Peyer's patch (tissue), 4 donors: ENCODE data around the gene MT1B. TPM values are rescaled to one million over a fixed set of nuclear protein-coding genes. Genes with fewer than 3 reads are reported as not detected.

Experiments
- DNase-seq, 3 donors: peaks; one replicate each; pipeline ENCODE4 v3.0.0-alpha.2; 2017 to 2019
- H3K27ac ChIP-seq, 4 donors: fragments of 200-600 bp; sonication (generic); one replicate each; pipeline ENCODE4 v1.5.1; 2016 to 2019
- H3K27me3 ChIP-seq, 2 donors: fragments of 200-600 bp; sonication (generic); one replicate each; pipeline ENCODE4 v1.5.1; 2019
- H3K36me3 ChIP-seq, 3 donors: fragments of 200-600 bp; sonication (generic); one replicate each; pipeline ENCODE4 v1.5.1; 2016 to 2019
- H3K4me1 ChIP-seq, 4 donors: fragments of 200-600 bp; sonication (generic); one replicate each; pipeline ENCODE4 v1.5.1; 2016 to 2019
- H3K4me3 ChIP-seq, 4 donors: fragments of 200-600 bp; sonication (generic); 1 replicate in 3 of 4; 2 replicates in 1 of 4; pipeline ENCODE4 v1.5.1; 2016 to 2019; ENCODE audit warnings: mild to moderate bottlenecking in 1 of 4
- H3K9me3 ChIP-seq, 4 donors: fragments of 200-600 bp; sonication (generic); one replicate each; pipeline ENCODE4 v1.5.1; 2016 to 2019; ENCODE audit warnings: mild to moderate bottlenecking in 1 of 4
- POLR2A ChIP-seq, 2 donors: fragments of 450-650 bp; IDR thresholded peaks; one replicate each; pipeline ENCODE4 v1.5.1; 2017; ENCODE audit warnings: antibody characterized with exemption in 2 of 2, mild to moderate bottlenecking in 2 of 2, moderate library complexity in 2 of 2
- total RNA-seq, 4 donors: library from RNA; depleted of rRNA; stranded (reverse); fragments of >200 nt; gene quantifications; one replicate each; pipeline ENCODE4 v1.1.0, GENCODE V29; 2016
- TF ChIP-seq, protein P1 (sequence below), 6 experiments: fragments of 450-650 bp in 4 of 6; fragments of 200-600 bp in 2 of 6; sonication (generic) in 1 of 6; IDR thresholded peaks; one replicate each; pipeline ENCODE4 v1.5.1; 2017 to 2019; ENCODE audit warnings: antibody characterized with exemption in 6 of 6, mild to moderate bottlenecking in 3 of 6, moderate library complexity in 1 of 6

The MT1B gene
- total RNA-seq, 4 donors from 2014 or later, result 39.3 TPM; not detected in 3

GRCh38 chr16:56641166-56641565, 10.5 kb upstream of the MT1B start:
- Histone ChIP-seq H3K27me3 (no peaks in the 10 kb centered on the region), H3K9me3 (no peaks in the 10 kb centered on the region), H3K4me3 (no peak overlapping the region), H3K36me3 (no peaks in the 10 kb centered on the region), H3K27ac (no peak overlapping the region), H3K4me1 (peaks cover 0 to 33% (median 7%) of the 10 kb centered on the region in 4 donors)
- DNase-seq, result no peak
- TF ChIP-seq, protein P1, sequence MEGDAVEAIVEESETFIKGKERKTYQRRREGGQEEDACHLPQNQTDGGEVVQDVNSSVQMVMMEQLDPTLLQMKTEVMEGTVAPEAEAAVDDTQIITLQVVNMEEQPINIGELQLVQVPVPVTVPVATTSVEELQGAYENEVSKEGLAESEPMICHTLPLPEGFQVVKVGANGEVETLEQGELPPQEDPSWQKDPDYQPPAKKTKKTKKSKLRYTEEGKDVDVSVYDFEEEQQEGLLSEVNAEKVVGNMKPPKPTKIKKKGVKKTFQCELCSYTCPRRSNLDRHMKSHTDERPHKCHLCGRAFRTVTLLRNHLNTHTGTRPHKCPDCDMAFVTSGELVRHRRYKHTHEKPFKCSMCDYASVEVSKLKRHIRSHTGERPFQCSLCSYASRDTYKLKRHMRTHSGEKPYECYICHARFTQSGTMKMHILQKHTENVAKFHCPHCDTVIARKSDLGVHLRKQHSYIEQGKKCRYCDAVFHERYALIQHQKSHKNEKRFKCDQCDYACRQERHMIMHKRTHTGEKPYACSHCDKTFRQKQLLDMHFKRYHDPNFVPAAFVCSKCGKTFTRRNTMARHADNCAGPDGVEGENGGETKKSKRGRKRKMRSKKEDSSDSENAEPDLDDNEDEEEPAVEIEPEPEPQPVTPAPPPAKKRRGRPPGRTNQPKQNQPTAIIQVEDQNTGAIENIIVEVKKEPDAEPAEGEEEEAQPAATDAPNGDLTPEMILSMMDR (IDR thresholded peaks at IDR 0.05), result no peak
- no peak for TF ChIP-seq POLR2A (IDR thresholded peaks at IDR 0.05)

DNA sequence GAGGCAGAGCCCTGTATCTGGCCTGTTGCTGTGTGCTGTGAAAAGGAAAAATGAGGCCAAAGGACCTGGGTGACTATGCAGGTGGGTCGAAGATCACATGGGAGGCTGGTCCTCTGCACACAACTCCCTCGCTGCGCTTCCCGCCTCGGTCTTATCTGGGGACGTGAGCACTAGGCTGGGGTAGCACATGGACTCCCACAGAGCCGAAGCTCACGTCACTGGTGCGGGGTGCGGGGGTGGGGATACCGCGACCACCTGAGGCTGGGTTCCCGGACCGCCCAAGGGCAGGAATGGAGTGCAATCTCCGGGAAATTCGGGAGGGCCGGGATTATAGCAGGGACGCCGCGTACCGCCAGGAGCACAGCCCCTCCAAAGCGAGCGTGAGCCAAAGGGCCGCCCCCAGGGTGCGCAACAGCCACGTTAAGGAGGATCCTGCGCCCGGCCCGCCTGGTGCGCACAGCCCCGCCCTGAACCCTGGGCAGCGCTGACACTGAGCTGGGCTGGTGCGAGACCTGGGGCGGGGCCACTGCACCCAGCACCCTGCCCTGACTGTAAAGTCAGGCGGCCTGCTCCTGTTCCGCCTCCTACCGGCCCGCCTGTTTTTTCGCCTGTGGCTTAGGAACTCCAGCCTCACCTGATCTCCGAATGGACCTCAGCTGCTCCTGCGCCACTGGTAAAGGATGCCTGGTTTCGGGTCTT, 8.5 kb upstream of the MT1B start:
- peak; percentile 73 to 92 (median 92) for DNase-seq
- no peak for TF ChIP-seq POLR2A (IDR thresholded peaks at IDR 0.05)
- TF ChIP-seq, protein P1 (IDR thresholded peaks at IDR 0.05), result peak in 4 of 6 experiments; percentile 34 to 69 (median 66)
- Histone ChIP-seq H3K4me3 (peak overlapping the region; percentile 20 to 47 (median 40)), H3K27ac (peak overlapping the region in 3 of 4 donors; percentile 36 to 67 (median 55)), H3K36me3 (no peaks in the 10 kb centered on the region), H3K4me1 (peaks cover 0 to 29% (median 7%) of the 10 kb centered on the region in 4 donors), H3K9me3 (no peaks in the 10 kb centered on the region), H3K27me3 (no peaks in the 10 kb centered on the region)

GRCh38 chr16:56643833-56644232, 7.9 kb upstream of the MT1B start:
- TF ChIP-seq, protein P1 (IDR thresholded peaks at IDR 0.05), result no peak
- no peak for TF ChIP-seq POLR2A (IDR thresholded peaks at IDR 0.05)
- Histone ChIP-seq H3K36me3 (no peaks in the 10 kb centered on the region), H3K27ac (peak overlapping the region in 1 of 4 donors; percentile 36), H3K4me1 (peaks cover 0 to 23% (median 7%) of the 10 kb centered on the region in 4 donors), H3K9me3 (no peaks in the 10 kb centered on the region), H3K27me3 (no peaks in the 10 kb centered on the region), H3K4me3 (peak overlapping the region in 2 of 4 donors; percentile 38 to 41)
- no peak for DNase-seq

- Histone ChIP-seq H3K4me3 (no peak overlapping the region), H3K9me3 (no peaks in the 10 kb centered on the region), H3K27ac (no peak overlapping the region), H3K4me1 (peaks cover 0 to 17% (median 7%) of the 10 kb centered on the region in 4 donors), H3K36me3 (no peaks in the 10 kb centered on the region), H3K27me3 (no peaks in the 10 kb centered on the region)
- no peak for DNase-seq
- TF ChIP-seq POLR2A (IDR thresholded peaks at IDR 0.05), result no peak
- TF ChIP-seq, protein P1 (IDR thresholded peaks at IDR 0.05), result no peak
Measured at GRCh38 chr16:56645311-56645710, 6.4 kb upstream of the MT1B start.

DNA sequence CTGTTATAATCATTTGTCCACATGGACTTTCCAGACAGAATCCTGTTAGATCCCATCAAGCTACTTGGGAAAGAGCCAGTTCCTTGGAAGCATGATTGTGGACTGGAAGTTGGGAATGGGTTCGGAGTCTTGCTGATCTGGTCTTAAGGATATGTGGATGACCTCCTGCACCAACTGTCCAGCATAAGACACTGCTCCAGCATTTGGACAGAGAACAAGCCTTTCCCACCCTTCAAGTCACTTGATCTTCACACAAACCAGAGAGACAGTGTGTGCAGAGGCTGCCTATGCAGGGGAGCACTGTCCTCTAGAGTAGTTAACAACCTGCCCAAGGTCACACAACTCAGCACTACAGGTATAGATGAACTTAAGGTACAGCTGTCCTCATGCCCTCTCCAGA, 5.8 kb upstream of the MT1B start:
- peaks cover 0 to 17% (median 7%) of the 10 kb centered on the region in 4 donors for H3K4me1 ChIP-seq
- H3K27me3 ChIP-seq, result no peaks in the 10 kb centered on the region
- H3K9me3 ChIP-seq, result no peaks in the 10 kb centered on the region
- no peaks in the 10 kb centered on the region for H3K36me3 ChIP-seq
- DNase-seq, result no peak
- no peak for TF ChIP-seq POLR2A (IDR thresholded peaks at IDR 0.05)
- TF ChIP-seq, protein P1 (IDR thresholded peaks at IDR 0.05), result no peak
- H3K27ac ChIP-seq, result no peak overlapping the region
- no peak overlapping the region for H3K4me3 ChIP-seq
